ENCODE measurements around the gene ABHD4.

GRCh38 chr14:22580625-22581024 lies 17.5 kb upstream of the ABHD4 start:
- TF ChIP-seq CTCF (IDR thresholded peaks at IDR 0.05) = no peak
- no peak for TF ChIP-seq POLR2A (IDR thresholded peaks at IDR 0.05)

Measured in Peyer's patch (tissue), 4 donors.